Right lobe of liver (tissue), 4 donors: ENCODE results near the gene HEXD.

ENCODE experiments used
- CTCF ChIP-seq, 4 donors: fragments of 200-600 bp in 3 of 4; fragments of 450-650 bp in 1 of 4; IDR thresholded peaks; one replicate each; pipeline versions ENCODE4 v1.5.1 to v1.8.0; 2016 to 2022; ENCODE audit warnings: antibody characterized with exemption in 4 of 4, mild to moderate bottlenecking in 2 of 4
- POLR2A ChIP-seq: fragments of 450-650 bp; IDR thresholded peaks from one replicate; pipeline ENCODE4 v1.6.1; 2017; ENCODE audit warnings: antibody characterized with exemption, mild to moderate bottlenecking
- donor health status: DM: no; HTN: no; CAD: no.
- donor health status: DM: no; HTN: no; CAD: no.
- donor health status: DM: no; HTN: yes; CAD: no.

- TF ChIP-seq CTCF (IDR thresholded peaks at IDR 0.05) (no peak), POLR2A (no peak)
Measured at GRCh38 chr17:82392941-82393340, 25.2 kb upstream of the HEXD start.
